Mesothelial cell of epicardium (in vitro differentiated cells): Measurements from ENCODE around the gene CADPS2. TPM values are rescaled to one million over a fixed set of nuclear protein-coding genes. Genes with fewer than 3 reads are reported as not detected.

Experiments used
- DNase-seq, 2 experiments: peaks; one replicate each; pipeline ENCODE4 v3.0.0; 2021; ENCODE audit warnings: low spot score in 2 of 2; ENCODE audit not compliant: unreplicated experiment in 2 of 2
- H3K27ac Mint-ChIP-seq: 2 replicates; pipeline ENCODE4 v1.8.0; 2021; ENCODE audit warnings: mixed read lengths
- H3K27me3 Mint-ChIP-seq: 2 replicates; pipeline ENCODE4 v1.8.0; 2021; ENCODE audit warnings: low read depth, mixed read lengths
- H3K36me3 Mint-ChIP-seq: 2 replicates; pipeline ENCODE4 v1.8.0; 2021; ENCODE audit warnings: mixed read lengths
- H3K4me1 Mint-ChIP-seq: 2 replicates; pipeline ENCODE4 v1.8.0; 2021; ENCODE audit warnings: mixed read lengths
- H3K4me3 Mint-ChIP-seq: 2 replicates; pipeline ENCODE4 v1.8.0; 2021; ENCODE audit warnings: mild to moderate bottlenecking, moderate library complexity, mixed read lengths
- H3K9me3 Mint-ChIP-seq: 2 replicates; pipeline ENCODE4 v1.8.0; 2021; ENCODE audit warnings: mixed read lengths
- CTCF ChIP-seq: fragments of 200-600 bp; sonication (generic); IDR thresholded peaks from one replicate; pipeline ENCODE4 v1.5.0; 2021; ENCODE audit warnings: antibody characterized with exemption; ENCODE audit not compliant: unreplicated experiment
- total RNA-seq: library from RNA; stranded (reverse); gene quantifications from 3 replicates; pipeline ENCODE4 v1.2.1, GENCODE V29; 2021

Gene CADPS2
- total RNA-seq, 1 donor from 2014 or later: 2.7 TPM

- no peak for TF ChIP-seq CTCF
- DNase-seq: no peak
- peaks cover 5% of the 10 kb centered on the region for H3K27me3 Mint-ChIP-seq
- no peaks in the 10 kb centered on the region for H3K9me3 Mint-ChIP-seq
- no peak overlapping the region for H3K27ac Mint-ChIP-seq
- H3K4me1 Mint-ChIP-seq: no peaks in the 10 kb centered on the region
- H3K4me3 Mint-ChIP-seq: no peak overlapping the region
- H3K36me3 Mint-ChIP-seq: no peaks in the 10 kb centered on the region
These were observed 523.8 kb downstream of the CADPS2 start for GRCh38 chr7:122362473-122362872.

GRCh38 chr7:122354656-122355055 lies 531.6 kb downstream of the CADPS2 start:
- peaks cover 23% of the 10 kb centered on the region for H3K27me3 Mint-ChIP-seq
- H3K27ac Mint-ChIP-seq: no peak overlapping the region

GRCh38 chr7:122352454-122352853 lies 533.8 kb downstream of the CADPS2 start:
- DNase-seq: no peak
- Mint-ChIP-seq H3K9me3 (no peaks in the 10 kb centered on the region), H3K27me3 (peaks cover 26% of the 10 kb centered on the region), H3K4me1 (peaks cover 2% of the 10 kb centered on the region), H3K36me3 (no peaks in the 10 kb centered on the region), H3K4me3 (no peak overlapping the region), H3K27ac (no peak overlapping the region)
- TF ChIP-seq CTCF: no peak

More at GRCh38 chr7:122354656-122355055, 531.6 kb downstream of the CADPS2 start:
- H3K4me1 Mint-ChIP-seq: peaks cover 2% of the 10 kb centered on the region
- no peak for TF ChIP-seq CTCF
- no peak overlapping the region for H3K4me3 Mint-ChIP-seq
- no peak for DNase-seq
- no peaks in the 10 kb centered on the region for H3K9me3 Mint-ChIP-seq
- no peaks in the 10 kb centered on the region for H3K36me3 Mint-ChIP-seq

- no peak for TF ChIP-seq CTCF
- no peaks in the 10 kb centered on the region for H3K9me3 Mint-ChIP-seq
- DNase-seq: no peak
- no peaks in the 10 kb centered on the region for H3K36me3 Mint-ChIP-seq
- H3K4me1 Mint-ChIP-seq: peaks cover 2% of the 10 kb centered on the region
- no peak overlapping the region for H3K4me3 Mint-ChIP-seq
- peaks cover 23% of the 10 kb centered on the region for H3K27me3 Mint-ChIP-seq
- no peak overlapping the region for H3K27ac Mint-ChIP-seq
These were observed 535.6 kb downstream of the CADPS2 start for GRCh38 chr7:122350701-122351100.

DNA sequence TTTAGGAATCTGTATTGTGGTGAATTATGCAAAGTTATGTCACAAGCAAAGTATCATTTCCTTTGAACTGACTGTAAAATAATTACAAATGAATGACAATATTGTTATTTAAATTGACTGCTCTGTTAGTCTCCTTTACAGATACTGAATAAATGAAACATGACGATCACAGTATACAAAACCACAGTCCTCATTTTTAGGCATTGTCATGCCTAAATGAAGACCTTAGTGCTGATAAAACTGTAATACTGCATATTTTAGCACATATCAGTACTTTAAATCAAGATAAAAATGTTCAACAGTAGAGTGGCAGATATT lies 542.0 kb downstream of the CADPS2 start:
- no peak overlapping the region for H3K27ac Mint-ChIP-seq
- TF ChIP-seq CTCF: no peak
- H3K9me3 Mint-ChIP-seq: no peaks in the 10 kb centered on the region
- H3K27me3 Mint-ChIP-seq: peaks cover 9% of the 10 kb centered on the region
- H3K4me1 Mint-ChIP-seq: no peaks in the 10 kb centered on the region
- no peak for DNase-seq
- no peak overlapping the region for H3K4me3 Mint-ChIP-seq
- no peaks in the 10 kb centered on the region for H3K36me3 Mint-ChIP-seq
